Astrocyte of the cerebellum (primary cell): Measurements from ENCODE around the gene OR2T27.
A peak's percentile ranks its signal among the peaks of the same experiment; 100 is the strongest.

Experiments used
- DNase-seq: peaks from one replicate; pipeline ENCODE4 v3.0.0-alpha.2; 2011; ENCODE audit warnings: low read depth
- H3K4me3 ChIP-seq: 2 replicates; pipeline ENCODE4 v1.5.1; 2011; ENCODE audit warnings: mild to moderate bottlenecking, low read depth, low read length, moderate library complexity
- CTCF ChIP-seq: IDR thresholded peaks from 2 replicates; pipeline ENCODE4 v1.5.1; 2012; ENCODE audit warnings: low read length, low read depth, moderate library complexity, mild to moderate bottlenecking; ENCODE audit errors: missing control alignments
- in situ Hi-C: cut with HindIII; loops from 2 replicates; pipeline ENCODE4 v1.10.0; 2017; ENCODE audit warnings: low sequenced_read_pairs

OR2T27 gene

DNA sequence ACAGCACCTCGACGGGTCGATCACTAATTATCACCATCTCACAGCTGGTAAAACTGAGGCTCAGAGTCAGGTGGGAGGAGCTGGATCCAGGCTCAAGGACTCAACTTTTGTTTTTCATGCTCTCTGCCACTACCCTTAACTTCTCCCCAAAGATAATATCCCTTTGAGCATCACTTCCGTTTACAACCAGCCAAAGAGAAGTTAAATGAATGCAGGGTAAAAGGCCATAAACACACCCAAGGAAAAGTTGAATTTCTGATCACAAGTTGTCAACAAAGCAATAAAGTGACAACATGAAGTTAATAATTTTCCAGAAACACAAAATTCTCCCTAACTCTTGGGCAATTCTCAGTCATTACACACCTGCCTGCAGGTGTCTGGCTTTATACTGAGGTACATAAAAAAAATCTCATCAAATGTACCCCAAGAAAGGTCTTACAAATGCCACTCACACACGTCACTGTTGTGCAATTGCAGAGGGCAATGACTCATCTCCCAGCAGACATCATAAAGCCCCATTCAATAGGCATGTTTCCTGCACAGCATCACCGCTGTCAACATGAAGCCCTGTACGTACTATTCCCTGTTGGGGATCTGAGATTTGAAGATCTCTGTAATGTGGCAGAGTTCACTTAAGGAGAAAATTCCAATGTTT is 23.8 kb downstream of the OR2T27 start:
- no peak for DNase-seq
- no peak for TF ChIP-seq CTCF
- in situ Hi-C loops: no loop called here
- H3K4me3 ChIP-seq: no peak overlapping the region

DNA sequence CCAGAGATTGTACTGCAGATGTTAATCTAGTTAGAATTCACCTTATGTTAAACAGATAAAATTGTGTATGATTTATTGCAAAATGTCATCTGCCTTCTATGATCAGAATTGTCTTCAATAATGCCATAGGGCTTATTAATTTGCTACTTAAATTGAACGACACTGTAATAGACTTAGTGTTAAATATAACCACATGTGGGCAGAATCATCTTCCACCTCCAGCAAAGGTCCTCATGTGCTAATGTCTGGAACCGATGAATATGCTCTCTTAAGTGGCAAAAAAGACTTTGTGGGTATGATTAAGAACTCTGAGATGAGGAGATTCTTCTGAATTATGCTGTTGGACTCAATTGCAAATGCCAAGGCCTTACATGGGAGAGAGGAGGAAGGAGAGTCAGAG is 24.8 kb downstream of the OR2T27 start:
- no peak for TF ChIP-seq CTCF
- in situ Hi-C loops: no loop called here
- no peak overlapping the region for H3K4me3 ChIP-seq
- no peak for DNase-seq

- no peak for TF ChIP-seq CTCF
- no peak for DNase-seq
- H3K4me3 ChIP-seq: no peak overlapping the region
- in situ Hi-C loops: no loop called here
These were observed 27.1 kb downstream of the OR2T27 start for GRCh38 chr1:248627971-248628844.

- no peak for DNase-seq
- no peak overlapping the region for H3K4me3 ChIP-seq
- in situ Hi-C loops: no loop called here
- TF ChIP-seq CTCF: no peak
These were observed 29.4 kb downstream of the OR2T27 start for GRCh38 chr1:248625971-248626370.

DNA sequence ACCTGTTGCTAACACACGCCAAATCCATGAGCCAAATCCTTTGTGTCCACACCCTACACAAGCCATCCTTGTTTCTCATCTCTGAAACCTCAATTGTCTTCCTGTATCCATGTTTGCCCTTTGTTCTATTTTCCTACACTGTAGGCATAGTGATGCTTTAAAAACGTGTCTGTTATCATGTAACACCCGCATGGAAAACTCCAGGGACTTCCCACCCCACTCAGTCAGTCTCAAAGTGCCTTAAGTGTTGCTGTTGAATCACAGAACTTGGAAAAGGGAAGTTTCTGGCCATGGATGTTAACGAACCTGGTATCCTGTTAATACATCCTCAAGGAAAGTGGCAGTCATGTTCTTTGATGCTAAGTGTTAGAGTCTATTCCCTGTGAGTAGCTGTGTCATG is 30.2 kb downstream of the OR2T27 start:
- no peak for TF ChIP-seq CTCF
- DNase-seq: no peak
- no peak overlapping the region for H3K4me3 ChIP-seq
- in situ Hi-C loops: no loop called here

- DNase-seq: no peak
- no peak overlapping the region for H3K4me3 ChIP-seq
- in situ Hi-C loops: no loop called here
- TF ChIP-seq CTCF: peak; percentile 23
These were observed 32.7 kb downstream of the OR2T27 start for GRCh38 chr1:248622570-248623001.
